Activated CD4-positive, alpha-beta T cell treated with anti-CD3 and anti-CD28 coated beads, Interleukin-2, amount 50 U/mL, for 1 hour (primary cell): Measurements from ENCODE around the gene CERS6.

Source experiments
- DNase-seq: peaks from one replicate; pipeline ENCODE4 v3.0.0-alpha.2; 2020

Gene CERS6

DNA sequence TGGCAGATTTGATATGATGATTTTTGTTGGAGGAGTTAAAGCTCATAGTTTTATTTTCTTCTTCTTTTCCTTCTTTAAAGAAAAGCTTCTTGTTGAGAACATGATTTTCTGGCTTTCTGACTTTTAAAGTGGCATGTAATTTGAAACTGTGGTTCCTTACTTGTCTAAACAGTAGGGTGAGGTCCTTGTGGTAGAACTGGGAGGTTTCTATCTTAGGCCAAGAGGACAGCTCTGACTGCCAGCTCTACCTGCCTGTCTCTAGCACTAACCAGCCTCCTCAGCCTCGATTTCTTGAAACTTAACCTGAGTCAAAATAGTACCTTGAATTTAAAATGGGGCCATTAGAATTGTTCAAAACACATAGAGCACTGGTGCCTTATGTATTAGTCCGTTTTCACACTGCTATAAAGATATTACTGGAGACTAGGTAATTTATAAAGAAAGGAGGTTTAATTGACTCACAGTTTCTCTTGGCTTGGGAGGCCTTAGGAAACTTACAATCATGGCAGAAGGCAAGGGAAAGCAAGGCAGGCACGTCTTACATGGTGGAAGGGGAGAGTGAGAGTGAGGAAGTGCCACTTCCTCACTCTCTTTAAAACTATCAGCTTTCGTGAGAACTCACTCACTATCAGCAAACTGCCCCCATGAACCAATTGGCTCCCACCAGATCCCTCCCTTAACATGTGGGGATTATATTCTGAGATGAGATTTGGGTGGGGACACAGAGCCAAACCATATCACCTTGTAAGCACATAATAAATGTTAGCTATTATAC is 119.0 kb downstream of the CERS6 start:
- no peak for DNase-seq

DNA sequence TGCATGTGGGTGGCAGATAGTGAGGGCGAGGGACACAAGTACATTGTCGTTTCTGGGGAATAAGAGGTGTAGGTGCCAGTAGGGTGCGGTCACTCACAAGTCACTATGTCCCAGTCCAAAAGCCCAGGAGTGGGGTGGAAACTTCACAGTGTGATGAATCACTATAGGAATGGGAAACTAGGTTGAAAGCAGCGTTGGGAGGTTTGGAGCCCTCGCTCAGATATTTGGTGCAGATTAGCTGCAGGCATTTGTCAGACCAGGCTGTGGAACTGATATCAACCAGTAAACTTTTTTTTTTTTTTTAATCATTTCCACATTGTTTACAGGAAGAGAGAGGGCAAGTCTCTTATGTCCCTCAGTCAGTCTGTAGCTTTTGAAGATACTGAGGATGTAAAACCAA is 121.8 kb downstream of the CERS6 start:
- no peak for DNase-seq

DNA sequence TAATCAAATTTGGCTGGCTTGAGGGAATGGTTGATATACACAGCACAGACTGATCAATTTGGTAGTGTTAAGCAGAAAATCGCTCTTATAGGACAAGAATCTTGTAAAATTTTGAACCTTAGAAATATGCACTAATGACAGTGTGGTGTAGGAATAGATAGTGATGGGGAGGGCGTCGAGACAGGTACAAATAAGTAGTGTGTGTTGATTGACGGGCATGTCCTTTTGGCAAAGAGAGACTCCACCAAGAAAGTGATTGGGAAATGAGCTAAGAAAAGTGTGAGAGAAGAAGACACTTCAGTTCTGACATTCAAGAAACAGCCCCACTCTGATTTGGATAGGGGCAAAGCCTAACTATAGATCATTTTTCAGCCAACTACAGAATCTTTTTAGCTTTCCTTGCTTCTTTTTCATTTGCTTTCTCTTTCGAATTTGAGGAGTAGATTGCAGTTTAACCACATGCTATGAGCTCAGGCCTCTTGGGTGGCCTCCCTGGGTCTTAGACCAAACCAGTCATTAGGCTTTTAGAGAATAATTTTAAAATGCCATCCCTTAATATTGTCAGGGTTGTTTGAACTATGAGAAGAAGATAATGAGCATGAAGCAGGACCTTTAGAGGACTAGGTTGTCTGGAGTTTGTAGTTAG is 127.1 kb downstream of the CERS6 start:
- DNase-seq = no peak

DNA sequence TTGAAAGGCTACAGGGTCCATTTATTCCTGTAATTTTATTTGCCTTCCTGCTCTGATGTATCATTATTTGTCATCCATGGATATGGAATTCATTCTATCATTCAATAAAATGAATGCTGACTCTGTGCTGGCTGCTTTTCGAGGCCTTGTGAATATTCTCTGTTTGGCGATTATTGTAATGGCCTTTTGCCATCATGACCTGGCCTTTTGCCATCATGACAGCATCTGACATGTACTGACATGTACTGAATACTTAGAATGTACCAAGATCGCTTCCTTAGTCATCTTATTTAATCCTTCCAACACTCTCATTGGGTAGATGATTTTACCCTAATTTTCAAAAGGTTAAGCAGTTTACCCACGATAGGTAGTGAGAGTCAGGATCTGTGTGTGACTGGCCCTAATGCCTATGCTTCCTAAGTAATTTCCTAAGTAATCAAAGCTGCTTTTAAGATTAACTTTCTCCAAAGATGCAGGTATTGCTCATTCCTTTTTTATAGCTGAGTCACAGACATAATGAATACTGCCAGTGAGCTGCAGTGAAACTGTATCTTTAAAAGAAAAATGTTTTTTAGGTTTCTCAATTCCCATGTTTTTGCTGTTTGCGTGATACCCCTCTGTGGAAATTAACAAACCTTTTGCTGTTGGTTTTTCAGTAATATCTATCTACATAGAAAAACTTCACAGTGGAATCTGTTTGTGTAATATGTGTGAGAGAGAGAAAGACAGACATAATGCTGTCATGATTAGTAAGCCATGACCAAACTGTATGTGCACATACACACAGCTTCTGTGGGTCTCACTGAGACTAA is 127.8 kb downstream of the CERS6 start:
- no peak for DNase-seq

DNA sequence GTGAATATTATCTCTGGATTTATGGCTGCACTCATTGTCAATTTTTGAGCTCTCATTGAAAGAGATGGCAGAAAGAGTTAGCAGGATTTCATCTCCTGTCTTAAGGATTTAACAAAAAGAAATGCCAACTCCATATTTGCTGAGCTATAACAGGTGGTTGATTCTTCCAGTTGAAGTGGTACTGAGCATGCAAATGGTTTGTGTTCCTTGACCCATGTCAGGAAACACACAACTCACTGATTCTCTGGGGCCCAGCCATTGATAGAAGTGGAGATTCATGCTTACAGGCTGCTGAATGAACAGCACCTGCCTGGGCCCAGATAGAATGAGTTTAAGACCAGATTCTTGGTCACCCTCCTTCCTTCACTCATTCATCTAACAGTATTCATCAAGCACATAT is 128.8 kb downstream of the CERS6 start:
- no peak for DNase-seq

DNA sequence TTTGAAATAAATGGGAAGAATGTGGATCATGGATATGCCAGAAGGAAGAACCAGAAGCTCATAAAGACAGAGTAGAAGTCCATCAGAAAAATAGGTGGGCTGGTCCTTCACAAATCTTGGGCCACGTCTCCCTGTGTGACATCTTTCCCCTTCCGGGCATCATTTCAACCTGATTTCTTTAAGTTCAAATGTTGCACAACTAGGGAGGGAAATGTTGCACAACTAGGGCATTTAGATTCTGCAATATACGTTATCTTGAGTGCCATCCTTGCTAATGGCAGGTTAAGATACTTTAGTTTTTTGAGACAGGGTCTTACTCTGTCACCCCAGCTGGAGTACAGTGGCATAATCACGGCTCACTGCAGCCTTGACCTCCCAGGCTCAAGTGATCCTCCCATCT is 129.6 kb downstream of the CERS6 start:
- DNase-seq = no peak

DNA sequence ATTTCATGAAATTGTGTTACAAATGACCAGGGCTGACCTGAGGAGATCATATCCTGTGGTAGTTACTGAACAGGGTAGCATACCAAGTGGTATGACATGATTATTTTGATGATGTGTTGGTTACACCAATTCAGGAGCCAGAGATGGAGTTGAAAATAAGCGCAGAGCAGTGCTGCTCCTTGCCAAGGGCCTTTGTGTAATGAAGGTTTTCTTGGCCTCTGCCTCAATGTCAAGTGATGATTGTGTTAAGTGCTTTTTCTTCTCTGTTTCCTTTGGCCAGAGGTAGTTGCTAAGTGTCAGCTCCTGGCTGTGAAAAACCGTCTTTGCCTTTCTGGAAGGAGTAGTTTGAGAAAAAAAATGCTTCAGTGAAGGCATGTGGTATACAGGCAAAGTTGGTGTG is 131.2 kb downstream of the CERS6 start:
- no peak for DNase-seq

DNA sequence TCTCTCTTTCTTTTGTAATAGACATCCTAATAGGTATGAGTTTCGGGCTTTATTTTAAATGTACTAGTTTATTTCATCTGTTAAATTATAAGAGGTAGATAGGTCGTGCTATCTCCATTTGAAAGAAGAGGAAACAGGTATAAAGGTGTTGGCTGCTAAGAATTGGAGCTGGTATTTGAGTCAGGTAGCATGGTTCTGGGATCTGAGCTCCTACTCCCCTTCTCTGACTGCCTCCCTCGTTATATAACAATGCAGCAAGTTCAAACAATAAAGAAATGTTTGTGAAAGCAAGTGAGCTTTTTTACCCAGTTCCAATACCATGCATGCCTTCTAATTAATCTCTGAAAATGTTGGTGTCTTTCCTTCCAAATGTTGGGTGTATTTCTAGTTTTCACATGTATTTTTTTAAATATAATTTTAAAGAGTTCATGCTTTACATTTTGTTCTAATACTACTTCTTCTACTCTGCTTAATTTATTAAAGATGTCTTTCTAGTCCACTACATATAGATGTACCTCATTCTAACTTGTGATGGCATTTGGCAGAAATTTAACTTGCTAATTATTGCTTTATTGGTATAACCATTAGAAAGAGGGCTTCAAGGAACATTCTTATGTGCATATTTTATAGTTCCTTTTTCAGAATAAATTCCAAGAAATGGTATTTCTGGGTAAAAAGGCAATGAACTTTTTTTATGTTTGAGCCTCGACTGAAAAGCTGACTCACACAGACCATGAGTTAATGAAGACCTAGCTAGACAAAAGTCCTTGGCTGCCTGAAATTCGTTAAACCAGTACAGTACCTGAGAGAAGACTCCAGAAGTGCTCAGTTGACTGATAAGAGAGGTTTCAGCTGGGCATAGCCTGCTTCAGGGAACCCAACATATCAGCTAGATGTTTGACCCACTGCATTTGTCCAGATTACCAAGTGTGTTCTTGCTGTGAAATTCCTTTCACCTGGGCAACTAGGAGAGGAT is 133.5 kb downstream of the CERS6 start:
- DNase-seq = no peak

DNA sequence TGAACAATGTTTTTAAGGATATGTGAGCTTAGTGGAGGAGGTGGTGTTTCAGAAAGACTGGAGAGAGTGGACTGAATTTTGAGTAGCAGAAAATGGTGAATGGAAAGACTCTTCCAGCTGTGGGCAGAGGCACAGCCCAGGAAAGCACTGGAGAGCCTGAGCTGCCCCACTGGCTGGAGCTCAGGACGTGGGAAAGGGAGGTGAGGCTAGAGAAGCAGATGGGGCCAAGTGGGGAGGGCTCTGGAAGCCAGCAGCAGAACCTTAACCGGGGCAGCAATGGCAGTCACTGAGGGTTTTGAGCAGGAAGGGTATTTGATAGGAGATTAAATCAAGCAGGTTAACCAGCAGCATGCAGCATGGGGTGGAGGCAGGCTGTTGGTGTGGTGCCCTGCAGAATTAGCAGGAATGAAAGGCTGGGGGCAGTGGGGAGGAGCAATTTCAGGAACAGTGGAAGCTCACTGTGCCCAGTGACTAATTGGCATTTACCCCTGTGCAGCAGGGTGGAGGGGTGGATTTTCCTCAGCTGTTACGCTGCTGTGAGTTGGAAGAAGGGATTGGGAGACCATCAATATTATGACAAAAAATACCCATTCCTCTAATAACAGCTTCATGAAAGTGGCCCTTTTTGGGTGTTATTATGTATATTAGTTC is 136.2 kb downstream of the CERS6 start:
- DNase-seq = no peak

DNA sequence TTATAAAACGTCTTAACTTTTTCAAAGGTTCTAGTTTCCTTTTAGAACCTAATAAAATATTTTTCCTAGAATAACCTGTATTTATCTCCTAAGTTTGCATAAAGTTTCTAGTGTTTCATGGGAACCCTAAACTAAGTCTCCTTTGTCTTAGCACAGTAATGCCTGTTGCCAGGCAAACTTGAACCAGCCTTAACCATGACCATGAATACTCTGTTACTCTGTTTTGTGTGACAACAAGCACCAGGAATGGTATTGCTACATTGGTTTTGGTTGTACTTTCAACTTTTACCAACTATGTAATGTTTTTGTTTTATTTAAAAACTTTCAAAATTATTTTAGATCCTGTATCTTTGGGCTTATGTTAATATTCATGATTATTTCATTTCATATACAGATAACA is 137.6 kb downstream of the CERS6 start:
- no peak for DNase-seq

DNA sequence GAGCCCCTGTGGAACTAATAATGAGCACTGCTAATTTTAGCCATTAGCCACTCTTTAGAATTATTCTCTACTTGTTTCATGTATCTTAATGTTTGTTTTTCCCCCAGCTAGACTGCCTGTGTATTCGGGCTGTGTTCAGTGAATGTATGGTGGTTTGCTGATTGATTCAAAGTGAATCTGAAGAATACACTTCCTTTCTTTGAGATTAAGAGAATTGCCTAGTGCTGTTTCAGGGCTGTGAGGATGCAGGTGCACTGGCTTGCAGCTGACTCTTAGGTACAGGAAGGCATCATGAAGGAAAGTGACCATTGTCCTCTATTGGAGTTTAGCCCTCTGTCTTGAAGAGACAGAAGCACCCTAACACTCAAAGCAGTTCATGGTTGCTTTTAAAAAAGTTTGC is 138.7 kb downstream of the CERS6 start:
- DNase-seq = no peak

DNA sequence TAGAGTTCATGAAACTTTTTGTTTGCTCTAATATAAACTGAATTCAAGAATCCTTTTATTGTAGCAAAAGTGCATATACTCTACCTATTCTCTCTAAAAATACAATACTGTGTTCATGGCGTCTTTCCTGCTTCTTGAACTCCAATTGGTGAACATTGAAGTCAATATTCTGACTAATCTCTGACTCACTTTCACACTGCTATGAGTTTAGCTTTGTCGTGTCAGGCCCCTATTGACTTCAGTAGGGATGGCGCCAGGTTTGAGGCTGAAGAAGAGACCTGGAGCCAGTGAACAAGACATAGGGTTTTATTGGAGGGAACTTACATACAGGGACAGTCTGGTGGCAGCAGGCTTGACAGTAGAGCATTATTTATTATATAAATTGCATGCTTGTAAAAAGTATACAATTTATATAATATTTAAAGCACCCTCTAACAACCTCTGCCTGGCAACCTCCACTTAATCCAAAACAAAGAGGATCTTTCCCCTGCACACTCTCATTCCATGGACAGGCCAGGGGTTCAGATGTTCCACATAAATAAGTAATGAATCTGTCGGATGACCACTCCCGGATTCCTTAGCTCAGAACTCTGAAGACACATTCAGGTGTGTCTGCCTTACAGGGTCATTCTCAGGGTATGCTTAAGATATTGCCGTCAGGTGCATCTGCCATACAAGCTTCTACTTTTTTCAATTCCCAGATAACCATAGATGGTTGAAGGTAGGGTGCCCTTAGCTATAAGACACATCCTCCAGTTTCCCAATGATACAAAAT is 141.0 kb downstream of the CERS6 start:
- no peak for DNase-seq

DNA sequence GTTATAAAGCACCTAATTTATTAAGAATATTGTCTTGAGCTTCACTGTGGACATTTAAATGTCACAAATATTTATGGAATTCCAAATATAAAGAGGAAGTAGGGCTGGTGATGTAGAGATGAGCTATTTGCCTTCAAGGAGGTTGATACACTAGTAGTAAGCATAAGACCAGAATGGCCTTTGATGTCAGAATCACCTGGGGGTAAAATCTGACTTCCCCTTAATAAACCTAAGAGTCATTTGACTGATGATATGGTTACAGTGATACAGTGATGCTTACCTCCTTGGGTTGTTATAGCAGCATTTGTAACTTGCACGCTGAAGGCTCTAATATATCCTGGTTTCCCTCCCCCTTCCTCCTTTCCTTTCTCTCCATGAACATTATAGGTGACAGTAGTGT is 143.7 kb downstream of the CERS6 start:
- DNase-seq = no peak

DNA sequence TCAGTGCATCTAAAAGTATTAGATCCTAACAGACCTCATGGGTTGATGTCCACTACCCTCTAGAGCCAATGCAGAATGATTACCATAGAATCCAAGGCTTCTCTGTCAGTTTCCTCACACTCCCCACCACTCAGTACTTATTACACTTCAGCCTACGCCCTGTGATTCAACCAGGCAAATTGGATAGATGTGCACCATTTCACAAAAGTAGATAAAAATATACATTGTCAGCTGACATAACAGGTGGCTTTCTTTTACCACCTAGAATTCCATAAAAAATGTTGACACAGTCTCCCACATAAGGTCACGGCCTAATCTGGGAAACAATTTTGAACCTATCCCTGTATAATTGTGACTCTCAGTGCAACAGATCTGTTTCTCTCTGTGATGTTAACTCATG is 144.9 kb downstream of the CERS6 start:
- DNase-seq = no peak

DNA sequence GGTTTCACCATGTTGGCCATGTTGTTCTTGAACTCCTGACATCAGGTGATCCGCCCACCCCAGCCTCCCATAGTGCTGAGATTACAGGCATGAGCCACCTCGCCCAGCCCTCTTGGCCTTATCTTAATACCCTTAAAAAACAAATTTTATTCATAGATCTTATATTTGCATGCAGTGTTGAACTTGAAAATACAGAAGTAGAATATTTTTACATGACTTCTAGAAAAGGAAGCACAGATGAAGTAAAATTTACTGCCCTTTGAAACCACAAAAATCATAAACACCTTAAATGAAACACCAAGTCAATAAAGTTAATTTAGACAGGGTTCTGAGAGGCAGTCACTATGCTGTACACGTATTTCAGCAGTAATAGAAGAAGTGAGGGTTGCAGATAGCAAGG is 145.7 kb downstream of the CERS6 start:
- DNase-seq = no peak

DNA sequence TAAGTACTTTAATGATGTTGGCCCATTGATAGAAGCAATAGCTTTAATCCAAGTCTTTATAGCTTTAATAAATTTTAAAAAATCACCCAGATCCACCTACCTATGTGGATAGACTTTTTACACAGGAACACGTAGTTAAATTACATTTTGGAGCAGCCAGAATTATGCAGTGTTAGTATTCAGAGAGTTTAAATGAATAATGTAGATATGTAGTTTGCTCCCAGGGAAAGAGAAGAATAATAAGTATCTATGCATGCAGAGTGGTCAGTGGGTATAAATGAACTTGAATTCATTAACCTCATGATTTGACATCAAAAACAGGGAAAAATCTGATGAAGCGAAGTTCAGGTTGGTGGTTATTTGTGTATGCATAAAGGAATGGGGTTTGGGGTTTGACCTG is 146.3 kb downstream of the CERS6 start:
- no peak for DNase-seq

DNA sequence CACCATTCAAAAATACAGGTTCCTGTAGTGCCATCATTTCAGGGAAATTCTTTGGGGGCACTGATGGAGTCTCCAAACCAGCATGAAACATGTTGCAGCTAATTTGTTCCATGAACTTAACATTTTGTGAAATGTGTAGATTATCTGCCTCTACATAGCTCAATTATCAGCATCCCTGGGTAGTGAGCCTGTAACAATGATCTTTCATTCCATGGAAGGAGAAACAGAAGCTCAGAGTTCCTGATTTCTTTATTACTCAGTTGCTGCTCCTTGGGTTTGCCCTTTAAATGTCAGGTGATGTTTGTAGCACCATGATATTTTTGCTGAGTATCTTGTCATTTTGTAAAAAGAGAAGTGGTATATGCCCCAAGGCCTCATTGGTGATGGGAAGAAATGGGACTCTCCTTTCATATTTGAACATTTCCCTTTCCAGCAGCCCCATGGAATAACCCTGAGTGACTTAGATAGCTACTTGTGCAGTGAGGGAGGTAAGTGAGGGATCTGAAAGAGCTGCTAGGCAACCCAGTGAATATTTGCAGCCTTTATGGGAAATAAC is 146.9 kb downstream of the CERS6 start:
- no peak for DNase-seq

DNA sequence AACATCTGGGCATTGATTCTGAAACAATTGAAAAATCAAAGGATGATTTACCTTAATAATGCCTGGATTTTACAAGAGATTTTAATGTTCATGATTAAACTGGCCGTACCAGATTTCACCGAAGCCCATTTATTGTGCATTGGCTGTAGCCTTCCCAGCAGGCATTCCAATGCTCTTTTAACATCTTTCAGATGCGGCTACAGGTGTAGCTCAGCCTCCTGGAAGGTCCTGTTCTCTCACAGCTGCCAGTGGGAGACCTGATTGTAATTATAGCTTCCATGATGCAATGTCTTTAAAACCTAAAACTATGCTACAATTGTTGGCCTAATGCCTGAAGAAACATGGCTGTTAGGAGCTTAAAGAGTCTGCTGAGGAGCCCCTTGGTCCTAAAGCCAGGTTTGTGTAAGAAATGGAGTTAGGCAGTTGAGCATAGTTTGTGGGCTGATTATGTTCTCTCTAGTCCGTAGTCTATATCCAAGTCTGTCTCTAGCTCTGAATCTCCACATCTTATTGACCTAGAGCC is 147.4 kb downstream of the CERS6 start:
- DNase-seq = no peak

DNA sequence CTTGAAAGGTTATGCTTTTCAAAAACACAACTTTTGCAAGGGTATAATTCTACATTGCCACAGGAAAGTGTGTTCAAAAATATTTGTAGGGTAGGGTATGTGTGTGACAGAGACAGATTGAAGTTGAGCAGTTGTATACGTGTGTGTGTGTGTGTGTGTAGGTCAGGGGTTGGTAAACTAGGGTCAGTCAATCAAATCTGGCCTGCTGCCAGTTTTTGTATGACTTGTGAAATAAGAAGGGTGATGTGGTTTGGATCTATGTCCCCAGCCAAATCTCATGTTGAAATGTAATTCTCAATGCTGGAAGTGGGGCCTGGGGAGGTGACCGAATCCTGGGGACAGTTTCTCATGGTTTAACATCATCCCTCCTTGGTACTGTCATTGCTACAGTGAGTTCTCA is 148.2 kb downstream of the CERS6 start:
- DNase-seq = no peak

DNA sequence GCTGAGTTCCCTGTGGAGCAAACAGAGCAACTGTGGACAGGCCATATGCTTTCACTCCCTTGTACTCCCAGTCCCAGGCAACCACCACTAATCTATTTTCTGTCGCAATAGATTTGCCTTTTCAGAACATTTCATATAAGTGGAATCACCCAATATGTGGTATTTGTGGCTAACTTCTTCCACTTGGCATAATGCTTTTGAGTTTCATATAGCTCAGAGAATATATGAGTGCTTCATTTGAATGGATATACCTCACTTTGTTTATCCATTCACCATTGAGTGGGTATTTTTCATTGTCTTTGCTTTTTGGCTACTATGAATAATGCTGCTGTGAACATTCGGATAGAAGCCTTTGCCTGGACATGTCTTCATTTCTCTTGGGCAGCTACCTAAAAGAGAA is 151.9 kb downstream of the CERS6 start:
- DNase-seq = no peak

DNA sequence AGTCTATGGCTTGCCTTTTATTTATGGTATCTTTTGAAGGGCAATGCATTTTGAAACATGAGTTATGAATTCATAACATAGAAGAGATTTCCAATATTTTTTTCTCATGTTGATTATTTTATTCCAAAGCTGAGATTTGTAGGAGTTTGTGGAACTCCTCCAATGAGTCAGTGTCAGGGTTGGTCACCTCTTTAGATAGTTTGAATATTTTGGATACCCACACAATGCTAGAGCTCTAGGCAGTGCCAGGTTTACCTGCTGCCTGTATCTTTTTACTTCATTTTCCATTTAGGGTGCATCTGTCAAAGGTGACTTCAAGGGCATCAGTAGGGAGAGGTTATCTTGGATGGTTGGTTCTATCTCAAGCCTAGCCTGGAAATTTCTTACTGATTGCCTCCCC is 152.7 kb downstream of the CERS6 start:
- DNase-seq = no peak
